ENCODE measurements around the gene HOXC9.

HOXC9 gene

GRCh38 chr12:54033106-54033979 is 33.4 kb downstream of the HOXC9 start:
- Histone ChIP-seq H3K36me3 (ENCODE audit: control insufficient read depth, insufficient read depth, low read length) (no peaks in the 10 kb centered on the region), H2BK15ac (replicated peaks; ENCODE audit: low read depth) (no peak overlapping the region), H2BK5ac (ENCODE audit: low read length) (no peak overlapping the region), H3K27ac (ENCODE audit: low read depth, low read length) (no peak overlapping the region), H4K8ac (ENCODE audit: low read depth, low read length) (no peak overlapping the region), H3K9ac (ENCODE audit: low read length) (no peak overlapping the region), H3K4me1 (ENCODE audit: control insufficient read depth, low read depth, low read length) (no peaks in the 10 kb centered on the region), H2AK5ac (ENCODE audit: low read length) (no peak overlapping the region), H3K23ac (ENCODE audit: low read length) (no peak overlapping the region), H3K27me3 (ENCODE audit: insufficient read depth, low read length, poor library complexity) (peaks cover 88% of the 10 kb centered on the region), H3K56ac (ENCODE audit: low read length) (no peak overlapping the region), H3K4me3 (ENCODE audit: low read length) (no peak overlapping the region), H3K79me1 (ENCODE audit: low read length) (no peaks in the 10 kb centered on the region), H4K5ac (ENCODE audit: low read length) (no peak overlapping the region), H3K4ac (ENCODE audit: low read depth, low read length) (no peak overlapping the region), H3K18ac (ENCODE audit: low read length) (no peak overlapping the region), H3K4me2 (ENCODE audit: low read length) (no peak overlapping the region), H3K79me2 (ENCODE audit: control insufficient read depth, insufficient read depth, low read length) (no peaks in the 10 kb centered on the region), H2BK120ac (ENCODE audit: low read depth, low read length) (no peak overlapping the region)
- DNase-seq, result no peak
- no CpG with 5 or more reads among the region's 61 CpGs for WGBS (ENCODE audit: extremely low coverage, insufficient coverage, low lambda C conversion rate)

- H3K79me2 ChIP-seq (ENCODE audit: control insufficient read depth, insufficient read depth, low read length), result no peaks in the 10 kb centered on the region
- no peaks in the 10 kb centered on the region for H3K79me1 ChIP-seq (ENCODE audit: low read length)
- H3K27ac ChIP-seq (ENCODE audit: low read depth, low read length), result no peak overlapping the region
- no peak overlapping the region for H3K4ac ChIP-seq (ENCODE audit: low read depth, low read length)
- H3K27me3 ChIP-seq (ENCODE audit: insufficient read depth, low read length, poor library complexity), result peaks cover 88% of the 10 kb centered on the region
- H3K4me2 ChIP-seq (ENCODE audit: low read length), result no peak overlapping the region
- no peak overlapping the region for H2BK5ac ChIP-seq (ENCODE audit: low read length)
- H3K4me3 ChIP-seq (ENCODE audit: low read length), result no peak overlapping the region
- no peak overlapping the region for H4K8ac ChIP-seq (ENCODE audit: low read depth, low read length)
- no peak overlapping the region for H2BK15ac ChIP-seq (replicated peaks; ENCODE audit: low read depth)
- H3K4me1 ChIP-seq (ENCODE audit: control insufficient read depth, low read depth, low read length), result no peaks in the 10 kb centered on the region
- H3K9ac ChIP-seq (ENCODE audit: low read length), result no peak overlapping the region
- H3K36me3 ChIP-seq (ENCODE audit: control insufficient read depth, insufficient read depth, low read length), result no peaks in the 10 kb centered on the region
- H2BK120ac ChIP-seq (ENCODE audit: low read depth, low read length), result no peak overlapping the region
- WGBS (ENCODE audit: extremely low coverage, insufficient coverage, low lambda C conversion rate), result no CpG with 5 or more reads among the region's 57 CpGs
- no peak for DNase-seq
- no peak overlapping the region for H3K18ac ChIP-seq (ENCODE audit: low read length)
- H3K56ac ChIP-seq (ENCODE audit: low read length), result no peak overlapping the region
- no peak overlapping the region for H4K5ac ChIP-seq (ENCODE audit: low read length)
- H2AK5ac ChIP-seq (ENCODE audit: low read length), result no peak overlapping the region
- H3K23ac ChIP-seq (ENCODE audit: low read length), result no peak overlapping the region
Measured at GRCh38 chr12:54033980-54034784, 34.2 kb downstream of the HOXC9 start.

DNA sequence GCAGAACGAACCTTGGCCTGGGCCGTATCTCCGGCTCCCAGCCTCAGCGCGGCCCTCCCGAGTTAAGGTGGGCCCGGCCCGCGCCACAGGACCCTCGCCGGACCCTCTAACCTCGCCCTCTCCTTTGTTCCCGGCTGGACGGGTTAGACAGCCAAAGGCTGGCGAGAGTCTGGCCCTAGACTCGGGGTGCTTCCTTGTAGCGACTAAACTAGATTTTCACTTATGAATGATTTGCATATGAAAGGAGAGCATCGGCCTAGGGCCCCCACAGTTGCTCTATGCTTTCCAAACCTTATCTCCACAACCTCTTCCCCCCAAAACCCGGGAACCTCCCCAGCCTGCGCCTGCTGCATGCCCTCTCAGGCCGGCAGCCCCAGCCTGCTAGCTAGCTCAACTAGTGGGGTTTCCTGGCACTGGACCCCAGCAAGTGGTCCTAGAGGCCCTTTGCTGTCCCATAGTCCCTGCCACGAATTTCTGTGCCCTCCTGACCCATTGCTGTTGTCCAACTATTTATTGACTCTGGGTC is 34.9 kb downstream of the HOXC9 start:
- H3K36me3 ChIP-seq (ENCODE audit: control insufficient read depth, insufficient read depth, low read length), result no peaks in the 10 kb centered on the region
- H3K4me1 ChIP-seq (ENCODE audit: control insufficient read depth, low read depth, low read length), result no peaks in the 10 kb centered on the region
- no peak overlapping the region for H2BK120ac ChIP-seq (ENCODE audit: low read depth, low read length)
- no peak overlapping the region for H2BK5ac ChIP-seq (ENCODE audit: low read length)
- no CpG with 5 or more reads among the region's 22 CpGs for WGBS (ENCODE audit: extremely low coverage, insufficient coverage, low lambda C conversion rate)
- peaks cover 89% of the 10 kb centered on the region for H3K27me3 ChIP-seq (ENCODE audit: insufficient read depth, low read length, poor library complexity)
- H3K9ac ChIP-seq (ENCODE audit: low read length), result no peak overlapping the region
- H2AK5ac ChIP-seq (ENCODE audit: low read length), result no peak overlapping the region
- no peak overlapping the region for H3K4me3 ChIP-seq (ENCODE audit: low read length)
- H4K5ac ChIP-seq (ENCODE audit: low read length), result no peak overlapping the region
- no peaks in the 10 kb centered on the region for H3K79me2 ChIP-seq (ENCODE audit: control insufficient read depth, insufficient read depth, low read length)
- no peak overlapping the region for H3K18ac ChIP-seq (ENCODE audit: low read length)
- H2BK15ac ChIP-seq (replicated peaks; ENCODE audit: low read depth), result no peak overlapping the region
- no peak overlapping the region for H3K56ac ChIP-seq (ENCODE audit: low read length)
- no peak overlapping the region for H3K4me2 ChIP-seq (ENCODE audit: low read length)
- no peak overlapping the region for H4K8ac ChIP-seq (ENCODE audit: low read depth, low read length)
- H3K79me1 ChIP-seq (ENCODE audit: low read length), result no peaks in the 10 kb centered on the region
- H3K4ac ChIP-seq (ENCODE audit: low read depth, low read length), result no peak overlapping the region
- no peak overlapping the region for H3K27ac ChIP-seq (ENCODE audit: low read depth, low read length)
- H3K23ac ChIP-seq (ENCODE audit: low read length), result no peak overlapping the region
- no peak for DNase-seq

DNA sequence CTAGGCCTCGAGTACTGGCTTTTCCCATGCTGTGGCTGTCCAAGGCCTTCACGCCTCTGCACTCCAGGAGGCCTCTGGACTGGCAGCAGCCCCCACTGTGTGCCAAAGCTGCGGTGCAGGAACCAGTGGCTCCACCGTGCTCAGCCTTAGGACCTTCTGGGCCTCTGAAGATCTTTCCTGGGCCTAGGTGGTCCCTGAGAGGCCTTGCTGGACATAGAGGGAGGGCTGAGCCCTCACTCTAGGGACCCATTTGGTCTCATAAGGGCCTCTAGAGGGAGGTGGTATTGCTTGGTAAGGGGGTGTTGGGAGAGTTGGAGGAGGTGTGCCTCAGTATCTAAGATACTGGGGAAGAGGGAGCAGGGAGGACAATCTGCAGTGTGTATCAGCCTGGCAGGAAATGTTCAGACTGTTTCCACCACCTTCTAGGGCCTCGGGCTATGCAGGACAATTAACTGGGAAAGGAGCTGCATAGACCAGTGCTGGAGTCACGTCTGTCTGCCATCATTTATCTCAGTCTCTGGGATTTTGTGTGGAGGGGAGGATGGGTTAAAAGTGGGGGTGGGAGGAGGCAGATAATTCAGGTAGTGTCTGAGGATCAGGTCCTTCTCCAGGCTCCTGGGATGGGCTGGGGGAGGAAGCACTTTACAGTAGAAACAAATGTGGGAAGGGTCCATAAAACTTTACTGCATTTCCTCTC is 35.8 kb downstream of the HOXC9 start:
- Histone ChIP-seq H3K56ac (ENCODE audit: low read length) (no peak overlapping the region), H2BK120ac (ENCODE audit: low read depth, low read length) (no peak overlapping the region), H3K23ac (ENCODE audit: low read length) (no peak overlapping the region), H3K18ac (ENCODE audit: low read length) (no peak overlapping the region), H3K9ac (ENCODE audit: low read length) (no peak overlapping the region), H3K4me1 (ENCODE audit: control insufficient read depth, low read depth, low read length) (no peaks in the 10 kb centered on the region), H4K5ac (ENCODE audit: low read length) (no peak overlapping the region), H4K8ac (ENCODE audit: low read depth, low read length) (no peak overlapping the region), H3K4ac (ENCODE audit: low read depth, low read length) (no peak overlapping the region), H3K36me3 (ENCODE audit: control insufficient read depth, insufficient read depth, low read length) (no peaks in the 10 kb centered on the region), H3K79me1 (ENCODE audit: low read length) (no peaks in the 10 kb centered on the region), H2BK5ac (ENCODE audit: low read length) (no peak overlapping the region), H3K27me3 (ENCODE audit: insufficient read depth, low read length, poor library complexity) (peaks cover 91% of the 10 kb centered on the region), H3K4me2 (ENCODE audit: low read length) (no peak overlapping the region), H3K4me3 (ENCODE audit: low read length) (no peak overlapping the region), H3K79me2 (ENCODE audit: control insufficient read depth, insufficient read depth, low read length) (no peaks in the 10 kb centered on the region), H2AK5ac (ENCODE audit: low read length) (no peak overlapping the region), H3K27ac (ENCODE audit: low read depth, low read length) (no peak overlapping the region), H2BK15ac (replicated peaks; ENCODE audit: low read depth) (no peak overlapping the region)
- no peak for DNase-seq
- no CpG with 5 or more reads among the region's 6 CpGs for WGBS (ENCODE audit: extremely low coverage, insufficient coverage, low lambda C conversion rate)

DNA sequence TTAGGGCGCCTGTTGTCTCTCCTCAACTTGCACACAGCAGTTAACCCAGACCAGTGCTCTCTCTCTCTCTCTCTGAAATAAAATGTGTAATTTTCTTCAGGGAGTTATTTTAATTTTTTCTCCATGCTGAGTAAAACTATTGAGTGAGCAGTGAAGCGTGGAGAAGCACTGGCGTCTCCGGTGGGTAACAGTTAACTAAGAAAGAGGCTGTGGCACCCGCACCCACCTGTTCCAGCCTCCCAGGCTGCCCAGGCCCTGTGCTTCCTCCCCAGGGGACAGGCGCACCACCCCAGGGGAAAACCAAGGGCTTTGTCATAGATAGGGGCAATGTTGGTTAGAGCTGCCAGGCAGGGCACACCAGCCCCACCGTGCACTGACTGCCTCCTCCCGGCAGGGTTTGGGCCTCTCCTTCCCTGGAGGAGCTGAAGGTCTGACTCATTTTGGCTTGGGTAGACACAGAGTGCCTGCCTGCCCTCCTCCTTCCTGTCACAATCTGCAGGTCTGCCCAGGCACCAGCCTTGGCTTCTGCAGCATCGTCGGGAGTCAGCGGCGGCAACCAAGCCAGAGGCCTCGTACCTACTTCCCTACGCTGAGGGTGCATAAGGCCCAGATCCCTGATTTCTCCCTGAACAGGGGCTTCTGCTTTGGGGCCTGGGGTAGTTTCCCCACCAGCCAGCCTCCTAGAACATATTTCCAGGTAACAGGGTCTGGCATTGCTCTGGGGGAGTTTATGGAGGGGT is 36.8 kb downstream of the HOXC9 start:
- Histone ChIP-seq H2BK15ac (replicated peaks; ENCODE audit: low read depth) (no peak overlapping the region), H2BK5ac (ENCODE audit: low read length) (no peak overlapping the region), H3K18ac (ENCODE audit: low read length) (no peak overlapping the region), H3K27me3 (ENCODE audit: insufficient read depth, low read length, poor library complexity) (peaks cover 88% of the 10 kb centered on the region), H2BK120ac (ENCODE audit: low read depth, low read length) (no peak overlapping the region), H3K4me3 (ENCODE audit: low read length) (no peak overlapping the region), H3K4ac (ENCODE audit: low read depth, low read length) (no peak overlapping the region), H3K4me1 (ENCODE audit: control insufficient read depth, low read depth, low read length) (no peaks in the 10 kb centered on the region), H3K56ac (ENCODE audit: low read length) (no peak overlapping the region), H3K9ac (ENCODE audit: low read length) (no peak overlapping the region), H3K79me2 (ENCODE audit: control insufficient read depth, insufficient read depth, low read length) (no peaks in the 10 kb centered on the region), H3K4me2 (ENCODE audit: low read length) (no peak overlapping the region), H3K27ac (ENCODE audit: low read depth, low read length) (no peak overlapping the region), H4K8ac (ENCODE audit: low read depth, low read length) (no peak overlapping the region), H4K5ac (ENCODE audit: low read length) (no peak overlapping the region), H3K79me1 (ENCODE audit: low read length) (no peaks in the 10 kb centered on the region), H2AK5ac (ENCODE audit: low read length) (no peak overlapping the region), H3K36me3 (ENCODE audit: control insufficient read depth, insufficient read depth, low read length) (no peaks in the 10 kb centered on the region), H3K23ac (ENCODE audit: low read length) (no peak overlapping the region)
- DNase-seq, result no peak
- no CpG with 5 or more reads among the region's 14 CpGs for WGBS (ENCODE audit: extremely low coverage, insufficient coverage, low lambda C conversion rate)

All from mesendoderm (in vitro differentiated cells).